Measurements from ENCODE around the gene CBL. TPM values are rescaled to one million over a fixed set of nuclear protein-coding genes. Genes with fewer than 3 reads are reported as not detected.

Gene CBL
- total RNA-seq, 2 experiments from 2014 or later, result 19.2 to 59.1 TPM

- H3K4me1 ChIP-seq (ENCODE audit: insufficient read depth, low read length, poor library complexity, severe bottlenecking), result no peaks in the 10 kb centered on the region
- POLR2A ChIA-PET, result no interaction called here
Measured at GRCh38 chr11:119290894-119291497, 84.9 kb downstream of the CBL start.

GRCh38 chr11:119293461-119293860, 87.3 kb downstream of the CBL start:
- no peaks in the 10 kb centered on the region for H4K20me1 ChIP-seq (ENCODE audit: insufficient read depth, low read length)
- H2AFZ ChIP-seq (ENCODE audit: low read length), result no peak overlapping the region
- no peak for DNase-seq (ENCODE audit: low spot score)
- H3K4me2 ChIP-seq (ENCODE audit: low read length), result no peak overlapping the region
- H3K79me2 ChIP-seq (ENCODE audit: insufficient read depth, low read depth, low read length), result no peaks in the 10 kb centered on the region
- H3K36me3 ChIP-seq (ENCODE audit: insufficient read depth, low read length), result peaks cover 74% of the 10 kb centered on the region
- no TSS peak for BruUV-seq (replicated peaks)
- no peak overlapping the region for H3K27ac ChIP-seq (ENCODE audit: low read depth, low read length, poor library complexity, severe bottlenecking)
- peaks cover 6% of the 10 kb centered on the region; the same call in 1 of the 2 replicates for H3K9me3 ChIP-seq (ENCODE audit: low read length)
- intact Hi-C loops (cut with micrococcal nuclease; ENCODE audit: unreplicated experiment), result no loop called here
- TF ChIP-seq CTCF (conservative IDR thresholded peaks at IDR 0.05; ENCODE audit: low read length) (no peak), EZH2phosphoT487 (IDR thresholded peaks at IDR 0.05; ENCODE audit: borderline replicate concordance, low read depth, low read length) (no peak)
- no peaks in the 10 kb centered on the region for H3K9me2 ChIP-seq (ENCODE audit: insufficient read depth, low read length)
- no peak overlapping the region for H3K4me3 ChIP-seq (ENCODE audit: low read depth, low read length, poor library complexity, severe bottlenecking)
- ChIA-PET CTCF (ENCODE audit: unreplicated experiment) (no interaction called here), POLR2A (no interaction called here)
- no peaks in the 10 kb centered on the region for H3K4me1 ChIP-seq (ENCODE audit: insufficient read depth, low read length, poor library complexity, severe bottlenecking)

More at GRCh38 chr11:119290894-119291497, 84.9 kb downstream of the CBL start:
- H3K9me3 ChIP-seq (ENCODE audit: low read length), result peaks cover 6% of the 10 kb centered on the region; the same call in 1 of the 2 replicates
- no peak for DNase-seq (ENCODE audit: low spot score)
- no peaks in the 10 kb centered on the region for H3K79me2 ChIP-seq (ENCODE audit: insufficient read depth, low read depth, low read length)
- peaks cover 78% of the 10 kb centered on the region for H3K36me3 ChIP-seq (ENCODE audit: insufficient read depth, low read length)
- no peaks in the 10 kb centered on the region for H4K20me1 ChIP-seq (ENCODE audit: insufficient read depth, low read length)
- H3K4me2 ChIP-seq (ENCODE audit: low read length), result no peak overlapping the region
- no peak overlapping the region for H3K4me3 ChIP-seq (ENCODE audit: low read depth, low read length, poor library complexity, severe bottlenecking)
- H3K27ac ChIP-seq (ENCODE audit: low read depth, low read length, poor library complexity, severe bottlenecking), result no peak overlapping the region
- CTCF ChIA-PET (ENCODE audit: unreplicated experiment), result no interaction called here
- H3K9me2 ChIP-seq (ENCODE audit: insufficient read depth, low read length), result no peaks in the 10 kb centered on the region
- TF ChIP-seq EZH2phosphoT487 (IDR thresholded peaks at IDR 0.05; ENCODE audit: borderline replicate concordance, low read depth, low read length) (no peak), CTCF (conservative IDR thresholded peaks at IDR 0.05; ENCODE audit: low read length) (no peak)
- H2AFZ ChIP-seq (ENCODE audit: low read length), result no peak overlapping the region
- intact Hi-C loops (cut with micrococcal nuclease; ENCODE audit: unreplicated experiment), result no loop called here
- no TSS peak for BruUV-seq (replicated peaks)

GRCh38 chr11:119295178-119295577, 89.0 kb downstream of the CBL start:
- no peak overlapping the region for H3K27ac ChIP-seq (ENCODE audit: low read depth, low read length, poor library complexity, severe bottlenecking)
- peak; percentile 26 for DNase-seq (ENCODE audit: low spot score)
- H4K20me1 ChIP-seq (ENCODE audit: insufficient read depth, low read length), result no peaks in the 10 kb centered on the region
- intact Hi-C loops (cut with micrococcal nuclease; ENCODE audit: unreplicated experiment), result no loop called here
- ChIA-PET POLR2A (no interaction called here), CTCF (ENCODE audit: unreplicated experiment) (no interaction called here)
- no TSS peak for BruUV-seq (replicated peaks)
- H3K36me3 ChIP-seq (ENCODE audit: insufficient read depth, low read length), result peaks cover 74% of the 10 kb centered on the region
- no peak overlapping the region for H3K4me2 ChIP-seq (ENCODE audit: low read length)
- H3K9me3 ChIP-seq (ENCODE audit: low read length), result peaks cover 6% of the 10 kb centered on the region; the same call in 1 of the 2 replicates
- no peak overlapping the region for H2AFZ ChIP-seq (ENCODE audit: low read length)
- no peak overlapping the region for H3K4me3 ChIP-seq (ENCODE audit: low read depth, low read length, poor library complexity, severe bottlenecking)
- TF ChIP-seq EZH2phosphoT487 (IDR thresholded peaks at IDR 0.05; ENCODE audit: borderline replicate concordance, low read depth, low read length), result no peak
- TF ChIP-seq CTCF (conservative IDR thresholded peaks at IDR 0.05; ENCODE audit: low read length), result peak; percentile 63
- no peaks in the 10 kb centered on the region for H3K79me2 ChIP-seq (ENCODE audit: insufficient read depth, low read depth, low read length)
- no peaks in the 10 kb centered on the region for H3K9me2 ChIP-seq (ENCODE audit: insufficient read depth, low read length)
- no peaks in the 10 kb centered on the region for H3K4me1 ChIP-seq (ENCODE audit: insufficient read depth, low read length, poor library complexity, severe bottlenecking)
